K562 (cell line): Measurements from ENCODE around the gene CBFA2T2. TPM values are rescaled to one million over a fixed set of nuclear protein-coding genes. Genes with fewer than 3 reads are reported as not detected.

Experiments used
- AFF4 ChIP-seq: sonication (generic); formaldehyde crosslinking; IDR thresholded peaks from 2 replicates; pipeline ENCODE4 v1.8.0; 2023; ENCODE audit warnings: mild to moderate bottlenecking, missing genetic modification reagents
- EHMT2 ChIP-seq: fragments of 450-650 bp; IDR thresholded peaks from 2 replicates; pipeline ENCODE4 v1.6.1; 2018; ENCODE audit warnings: antibody characterized with exemption
- ID3 ChIP-seq, 2 experiments: fragments of 250-450 bp in 1 of 2; fragments of 450-650 bp in 1 of 2; sonication (Bioruptor Pico) in 1 of 2; IDR thresholded peaks; 2 replicates each; pipeline versions ENCODE4 v1.6.1 to v1.8.0; 2016 to 2021; ENCODE audit warnings: mild to moderate bottlenecking in 2 of 2, moderate library complexity in 2 of 2, missing compliant biosample characterization in 1 of 2, missing genetic modification characterization in 1 of 2
- MGA ChIP-seq: fragments of 450-650 bp; IDR thresholded peaks from 2 replicates; pipeline ENCODE4 v1.6.1; 2016; ENCODE audit warnings: mild to moderate bottlenecking, moderate library complexity
- NEUROD1 ChIP-seq: fragments of 150-350 bp; IDR thresholded peaks from 2 replicates; pipeline ENCODE4 v1.6.1; 2014; ENCODE audit warnings: borderline replicate concordance, low read length, low read depth; ENCODE audit not compliant: partially characterized antibody
- POLR2AphosphoS2 ChIP-seq: IDR thresholded peaks from 2 replicates; pipeline ENCODE4 v1.6.1; 2012; ENCODE audit warnings: low read length, improper control_type of control experiment
- STAG1 ChIP-seq: sonication (generic); formaldehyde crosslinking; IDR thresholded peaks from 2 replicates; pipeline ENCODE4 v1.5.0; 2020; ENCODE audit warnings: missing genetic modification reagents, borderline replicate concordance
- ZNF175 ChIP-seq: fragments of 200-800 bp; sonication (Bioruptor generic); IDR thresholded peaks from 2 replicates; pipeline ENCODE4 v1.6.1; 2016; ENCODE audit warnings: low read depth, mild to moderate bottlenecking, missing genetic modification characterization, missing compliant biosample characterization
- polyA plus RNA-seq, 8 experiments: library from polyadenylated mRNA; depleted of rRNA in 4 of 8; stranded (reverse) in 5 of 8; unstranded in 3 of 8; fragments of >200 nt; fragmentation: Nextera tagmentation in 2 of 8; fragmentation: Illumina TruSeq in 1 of 8; extraction: Ambion mirVana in 2 of 8; extraction: Trizol in 1 of 8; gene quantifications; 2 replicates each; pipeline versions ENCODE4 v1.2.1 to v1.2.3, GENCODE V29; 2011 to 2014; ENCODE audit warnings: inconsistent platforms in 1 of 8, missing spikeins in 1 of 8
- total RNA-seq, 7 experiments: library from RNA; depleted of rRNA in 6 of 7; stranded (reverse); fragments of >200 nt in 6 of 7; fragmentation: Illumina TruSeq in 2 of 7; extraction: Trizol in 2 of 7; gene quantifications; 2 replicates each; pipeline versions ENCODE4 v1.2.1 to v1.2.3, GENCODE V29; 2011 to 2021; ENCODE audit warnings: low replicate concordance in 1 of 7

The CBFA2T2 gene
- total and polyA plus RNA-seq, 9 of the 15 experiments (the other 6 are each of a cell fraction or from before 2014, with no cell fraction given): 0.27 to 9.6 (median 5.8) TPM

GRCh38 chr20:33561692-33562601 is 72.1 kb downstream of the CBFA2T2 start (continued):
- TF ChIP-seq AFF4 (CRISPR knock-in tag) (no peak), ZNF175 (CRISPR knock-in tag) (no peak), ID3 (CRISPR knock-in tag; IDR thresholded peaks at IDR 0.05) (no peak), ID3 (tag; IDR thresholded peaks at IDR 0.05) (no peak), NEUROD1 (no peak), EHMT2 (no peak), POLR2AphosphoS2 (no peak), STAG1 (CRISPR knock-in tag) (no peak), MGA (no peak)
